HepG2 (cell line): ENCODE data around the gene DND1. TPM values are rescaled to one million over a fixed set of nuclear protein-coding genes. Genes with fewer than 3 reads are reported as not detected.
A peak's percentile ranks its signal among the peaks of the same experiment; 100 is the strongest.

Experiments used
- ATF3 ChIP-seq: sonication (generic); formaldehyde crosslinking; IDR thresholded peaks from 2 replicates; pipeline ENCODE4 v1.4.0; 2020; ENCODE audit warnings: missing genetic modification reagents
- BHLHE40 ChIP-seq: IDR thresholded peaks from 2 replicates; pipeline ENCODE4 v1.6.1; 2011; ENCODE audit warnings: low read length, improper control_type of control experiment
- CAMTA2 ChIP-seq: sonication (generic); formaldehyde crosslinking; IDR thresholded peaks from 2 replicates; pipeline ENCODE4 v1.4.0; 2020; ENCODE audit warnings: mild to moderate bottlenecking, missing genetic modification reagents, borderline replicate concordance
- CEBPG ChIP-seq: IDR thresholded peaks from 2 replicates; pipeline ENCODE4 v1.6.1; 2016
- ELF4 ChIP-seq: sonication (generic); formaldehyde crosslinking; IDR thresholded peaks from 2 replicates; pipeline ENCODE4 v1.5.0; 2020; ENCODE audit warnings: missing genetic modification reagents, mild to moderate bottlenecking, moderate library complexity, borderline replicate concordance
- ETV6 ChIP-seq: sonication (generic); formaldehyde crosslinking; conservative IDR thresholded peaks from 2 replicates; pipeline ENCODE4 v1.4.0; 2020; ENCODE audit warnings: missing genetic modification reagents
- FOXK1 ChIP-seq: sonication (generic); formaldehyde crosslinking; IDR thresholded peaks from 2 replicates; pipeline ENCODE4 v1.4.0; 2020; ENCODE audit warnings: low read depth, missing genetic modification reagents, borderline replicate concordance
- HNRNPUL1 ChIP-seq: fragments of 200-400 bp; formaldehyde crosslinking; IDR thresholded peaks from 2 replicates; pipeline ENCODE4 v1.6.1; 2017; ENCODE audit warnings: low read depth, mild to moderate bottlenecking, low read length, moderate library complexity
- IRX3 ChIP-seq: sonication (generic); formaldehyde crosslinking; IDR thresholded peaks from 2 replicates; pipeline ENCODE4 v1.8.1; 2023; ENCODE audit warnings: mild to moderate bottlenecking, low read depth, missing genetic modification reagents, borderline replicate concordance
- JDP2 ChIP-seq: sonication (generic); formaldehyde crosslinking; IDR thresholded peaks from 2 replicates; pipeline ENCODE4 v1.8.1; 2022; ENCODE audit warnings: missing genetic modification reagents, borderline replicate concordance
- KDM3A ChIP-seq: IDR thresholded peaks from 2 replicates; pipeline ENCODE4 v1.6.1; 2018; ENCODE audit warnings: low read depth, missing compliant biosample characterization
- KLF11 ChIP-seq: IDR thresholded peaks from 2 replicates; pipeline ENCODE4 v1.6.1; 2016; ENCODE audit warnings: missing compliant biosample characterization
- MTA1 ChIP-seq: sonication (generic); formaldehyde crosslinking; IDR thresholded peaks from 2 replicates; pipeline ENCODE4 v1.4.0; 2020; ENCODE audit warnings: missing genetic modification reagents, mild to moderate bottlenecking, borderline replicate concordance
- MXI1 ChIP-seq: IDR thresholded peaks from 3 replicates; pipeline ENCODE4 v1.6.1; 2012; ENCODE audit warnings: low read depth, low read length, inconsistent platforms, borderline replicate concordance
- RBM39 ChIP-seq: fragments of 200-400 bp; formaldehyde crosslinking; IDR thresholded peaks from one replicate; pipeline ENCODE4 v1.6.1; 2018; ENCODE audit warnings: antibody characterized with exemption, mild to moderate bottlenecking, low read depth, low read length; ENCODE audit not compliant: poor library complexity, severe bottlenecking
- SRF ChIP-seq: IDR thresholded peaks from 2 replicates; pipeline ENCODE4 v1.6.1; 2011; ENCODE audit warnings: mild to moderate bottlenecking, low read depth, low read length, moderate library complexity
- TBX2 ChIP-seq: sonication (generic); formaldehyde crosslinking; IDR thresholded peaks from 2 replicates; pipeline ENCODE4 v1.5.0; 2020; ENCODE audit warnings: missing genetic modification reagents, mild to moderate bottlenecking, borderline replicate concordance
- TGIF2 ChIP-seq: IDR thresholded peaks from 2 replicates; pipeline ENCODE4 v1.6.1; 2016; ENCODE audit warnings: control low read depth, missing compliant biosample characterization
- ZBTB38 ChIP-seq: sonication (generic); formaldehyde crosslinking; IDR thresholded peaks from 2 replicates; pipeline ENCODE4 v1.5.1; 2020; ENCODE audit warnings: mild to moderate bottlenecking, missing genetic modification reagents
- ZFP37 ChIP-seq: sonication (generic); formaldehyde crosslinking; IDR thresholded peaks from 2 replicates; pipeline ENCODE4 v1.4.0; 2020; ENCODE audit warnings: missing genetic modification reagents, borderline replicate concordance
- ZMAT5 ChIP-seq: sonication (generic); formaldehyde crosslinking; IDR thresholded peaks from 2 replicates; pipeline ENCODE4 v1.5.0; 2020; ENCODE audit warnings: mild to moderate bottlenecking, low read depth, missing genetic modification reagents, borderline replicate concordance
- ZNF331 ChIP-seq: sonication (generic); formaldehyde crosslinking; IDR thresholded peaks from 2 replicates; pipeline ENCODE4 v1.4.0; 2020; ENCODE audit warnings: missing genetic modification reagents
- ZNF512B ChIP-seq: sonication (generic); formaldehyde crosslinking; IDR thresholded peaks from 2 replicates; pipeline ENCODE4 v1.5.1; 2020; ENCODE audit warnings: missing genetic modification reagents, mild to moderate bottlenecking, borderline replicate concordance
- ZNF576 ChIP-seq: sonication (generic); formaldehyde crosslinking; IDR thresholded peaks from 2 replicates; pipeline ENCODE4 v1.4.0; 2020; ENCODE audit warnings: mild to moderate bottlenecking, missing genetic modification reagents
- ZNF761 ChIP-seq: sonication (generic); formaldehyde crosslinking; conservative IDR thresholded peaks from 2 replicates; pipeline ENCODE4 v1.4.0; 2020; ENCODE audit warnings: mild to moderate bottlenecking, missing genetic modification reagents
- ZNF879 ChIP-seq: sonication (generic); formaldehyde crosslinking; IDR thresholded peaks from 2 replicates; pipeline ENCODE4 v1.8.1; 2023; ENCODE audit warnings: missing genetic modification reagents
- polyA plus RNA-seq, 8 experiments: library from polyadenylated mRNA; depleted of rRNA in 3 of 8; stranded (reverse) in 7 of 8; unstranded in 1 of 8; fragments of >200 nt; fragmentation: Illumina TruSeq in 4 of 8; extraction: Trizol in 4 of 8; gene quantifications; 2 replicates each; pipeline versions ENCODE4 v1.2.1 to v1.2.3, GENCODE V29; 2011 to 2016; ENCODE audit warnings: low read depth in 4 of 8, missing spikeins in 1 of 8, mixed read lengths in 1 of 8; ENCODE audit not compliant: insufficient read depth in 1 of 8
- total RNA-seq, 5 experiments: library from RNA; depleted of rRNA; stranded (reverse); fragments of >200 nt; fragmentation: Illumina TruSeq; extraction: Trizol; gene quantifications; 2 replicates each; pipeline ENCODE4 v1.2.3, GENCODE V29; 2016; ENCODE audit warnings: low read depth in 1 of 5

DND1 gene
- total and polyA plus RNA-seq, 2 of the 13 experiments (the other 11 are each of a cell fraction or from before 2014, with no cell fraction given): 0.48 to 0.55 TPM

GRCh38 chr5:140664359-140665119 lies 8.8 kb downstream of the DND1 start, which contains the start of gene WDR55 (continued):
- 0 out of 2 replicates have a peak, but pooled peaks have one; percentile 65 for TF ChIP-seq ZFP37 (CRISPR knock-in tag)
- TF ChIP-seq ZNF879 (CRISPR knock-in tag): peak; percentile 28; the same call in 1 of the 2 replicates
- TF ChIP-seq ELF4 (CRISPR knock-in tag): peak; percentile 87; the same call in 1 of the 2 replicates
- TF ChIP-seq MXI1: peak; percentile 85; the same call in 2 of the 3 replicates
- no peak for TF ChIP-seq MTA1
- peak; percentile 24; the same call in 1 of the 2 replicates for TF ChIP-seq ATF3 (CRISPR knock-in tag)
- peak; percentile 56; the same call in 1 of the 2 replicates for TF ChIP-seq KDM3A
- peak; percentile 79 for TF ChIP-seq ZBTB38
- TF ChIP-seq RBM39: peak; percentile 69
- no peak for TF ChIP-seq HNRNPUL1
- no peak for TF ChIP-seq ZNF576 (CRISPR knock-in tag)
- peak; percentile 80 for TF ChIP-seq TBX2 (CRISPR knock-in tag)
- TF ChIP-seq BHLHE40: 0 out of 2 replicates have a peak, but pooled peaks have one; percentile 39
- peak; percentile 49; the same call in 1 of the 2 replicates for TF ChIP-seq KLF11 (CRISPR knock-in tag)
- no peak for TF ChIP-seq IRX3 (CRISPR knock-in tag)
- TF ChIP-seq ZNF512B (CRISPR knock-in tag): 0 out of 2 replicates have a peak, but pooled peaks have one; percentile 60
- TF ChIP-seq FOXK1 (CRISPR knock-in tag): peak; percentile 55; the same call in 1 of the 2 replicates
- no peak for TF ChIP-seq SRF
- peak; percentile 93 for TF ChIP-seq ETV6 (CRISPR knock-in tag)
- TF ChIP-seq ZNF331: peak; percentile 8; the same call in 1 of the 2 replicates
- 0 out of 2 replicates have a peak, but pooled peaks have one; percentile 6 for TF ChIP-seq CEBPG (CRISPR knock-in tag)
- TF ChIP-seq ZNF761: no peak; the same call in 1 of the 2 replicates
- TF ChIP-seq JDP2 (CRISPR knock-in tag): no peak
- TF ChIP-seq CAMTA2 (CRISPR knock-in tag): 0 out of 2 replicates have a peak, but pooled peaks have one; percentile 29
- no peak for TF ChIP-seq ZMAT5 (CRISPR knock-in tag)
- peak; percentile 28; the same call in 1 of the 2 replicates for TF ChIP-seq TGIF2
